Posterior vena cava (tissue), 2 donors: ENCODE results near the gene NHLRC4. TPM values are rescaled to one million over a fixed set of nuclear protein-coding genes. Genes with fewer than 3 reads are reported as not detected.

Source experiments
- DNase-seq: peaks from one replicate; pipeline ENCODE4 v3.0.0-alpha.2; 2020; ENCODE audit warnings: low spot score
- intact Hi-C, 2 donors: fragments of 100-400 bp; cut with DNase I; formaldehyde crosslinking; loops; one replicate each; pipeline versions ENCODE4 v1.14.1 to v1.14.2; 2022 to 2023
- total RNA-seq, 2 donors: library from RNA; stranded (reverse); fragmentation: NEBNext Ultra II Directional; extraction: Animal tissue kit (Norgen Biotek cat#: 25700); gene quantifications; one replicate each; pipeline ENCODE4 v1.2.1, GENCODE V29; 2021
- donor health status: DM: yes; HTN: yes; CAD: no.
- donor health status: DM: yes; HTN: yes; CAD: no.

NHLRC4 gene
- total RNA-seq, 2 donors from 2014 or later = 0.38 to 0.65 TPM

DNA sequence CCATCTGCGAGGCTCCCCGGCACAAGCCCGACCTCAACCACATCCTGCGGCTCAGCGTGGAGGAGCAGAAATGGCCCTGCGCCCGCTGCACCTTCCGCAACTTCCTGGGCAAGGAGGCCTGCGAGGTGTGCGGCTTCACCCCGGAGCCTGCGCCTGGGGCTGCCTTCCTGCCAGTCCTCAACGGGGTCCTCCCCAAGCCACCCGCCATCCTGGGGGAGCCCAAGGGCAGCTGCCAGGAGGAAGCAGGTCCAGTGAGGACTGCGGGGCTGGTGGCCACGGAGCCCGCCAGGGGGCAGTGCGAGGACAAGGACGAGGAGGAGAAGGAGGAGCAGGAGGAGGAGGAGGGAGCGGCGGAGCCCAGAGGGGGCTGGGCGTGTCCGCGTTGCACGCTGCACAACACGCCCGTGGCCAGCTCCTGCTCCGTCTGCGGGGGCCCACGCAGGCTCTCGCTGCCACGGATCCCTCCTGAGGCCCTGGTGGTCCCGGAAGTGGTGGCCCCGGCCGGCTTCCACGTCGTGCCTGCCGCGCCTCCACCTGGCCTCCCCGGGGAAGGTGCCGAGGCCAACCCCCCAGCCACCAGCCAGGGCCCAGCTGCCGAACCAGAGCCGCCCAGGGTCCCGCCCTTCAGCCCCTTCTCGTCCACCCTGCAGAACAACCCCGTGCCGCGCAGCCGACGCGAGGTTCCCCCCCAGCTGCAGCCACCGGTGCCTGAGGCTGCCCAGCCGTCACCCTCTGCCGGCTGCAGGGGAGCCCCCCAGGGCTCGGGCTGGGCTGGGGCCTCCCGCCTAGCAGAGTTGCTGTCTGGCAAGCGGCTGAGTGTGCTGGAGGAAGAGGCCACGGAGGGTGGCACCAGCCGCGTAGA is 19.7 kb upstream of the NHLRC4 start:
- DNase-seq = peak; percentile 92
- intact Hi-C loops = no loop called here

DNA sequence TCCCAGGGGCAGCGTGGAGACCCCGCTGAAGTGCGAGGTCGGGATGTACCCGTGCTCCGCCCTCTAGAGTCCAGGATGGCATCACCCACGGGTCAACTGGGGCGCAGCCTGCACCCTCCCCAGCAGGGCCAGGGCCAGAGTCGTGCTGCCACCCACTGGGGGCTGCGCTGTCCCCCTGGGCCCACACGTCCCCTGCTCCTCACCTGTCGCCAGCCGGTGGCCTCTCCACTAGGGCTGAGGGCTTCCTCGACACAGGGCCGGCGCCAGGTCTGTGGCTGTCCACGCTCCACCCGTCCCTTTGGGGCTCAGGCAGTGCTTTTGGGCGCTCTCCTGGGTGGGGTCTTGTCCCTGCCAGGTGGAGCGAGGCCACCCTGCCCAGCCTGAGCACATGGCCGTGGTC is 18.2 kb upstream of the NHLRC4 start:
- no peak for DNase-seq
- intact Hi-C loops = no loop called here

DNA sequence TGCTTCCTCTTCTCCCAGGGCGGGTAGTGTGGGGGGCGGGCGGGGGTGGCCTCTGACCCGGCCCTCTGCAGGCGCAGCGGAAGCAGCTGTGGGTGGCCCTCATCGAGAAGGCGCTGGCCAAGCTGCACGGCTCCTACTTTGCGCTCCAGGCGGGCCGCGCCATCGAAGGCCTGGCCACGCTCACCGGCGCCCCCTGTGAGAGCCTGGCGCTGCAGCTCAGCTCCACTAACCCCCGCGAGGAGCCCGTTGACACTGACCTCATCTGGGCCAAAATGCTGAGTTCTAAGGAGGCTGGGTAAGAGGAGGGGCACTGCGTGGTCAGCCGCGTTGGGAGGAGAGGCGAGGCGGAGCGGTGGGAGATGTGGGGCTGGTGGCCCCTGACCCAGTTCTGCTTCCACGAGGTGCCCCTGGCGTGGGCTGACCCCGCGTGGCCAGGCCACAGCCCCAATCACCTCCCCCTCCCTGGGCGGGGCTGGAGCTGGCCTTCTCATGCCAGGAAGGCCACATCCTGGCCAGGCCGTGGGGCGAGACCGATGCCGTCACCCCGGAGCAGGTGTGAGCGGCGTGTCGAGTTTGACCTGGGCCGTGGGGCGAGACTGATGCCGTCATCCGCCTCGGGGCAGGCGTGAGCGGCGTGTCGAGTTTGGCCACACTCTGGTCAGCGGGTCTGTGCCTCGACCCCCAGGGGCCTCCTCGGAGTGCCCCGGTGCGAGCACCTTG is 17.1 kb upstream of the NHLRC4 start:
- intact Hi-C loops = no loop called here

GRCh38 chr16:551210-551609 is 15.6 kb upstream of the NHLRC4 start:
- no peak for DNase-seq
- intact Hi-C loops = no loop called here

More for the DNA sequence above, 17.1 kb upstream of the NHLRC4 start:
- DNase-seq = no peak

- no peak for DNase-seq
- intact Hi-C loops = no loop called here
Observed at GRCh38 chr16:552171-552570, 14.6 kb upstream of the NHLRC4 start.

GRCh38 chr16:553601-554296 is 13.1 kb upstream of the NHLRC4 start:
- intact Hi-C loops = no loop called here
- no peak for DNase-seq

- intact Hi-C loops = no loop called here
- no peak for DNase-seq
Observed at GRCh38 chr16:554297-554621, 12.5 kb upstream of the NHLRC4 start.

DNA sequence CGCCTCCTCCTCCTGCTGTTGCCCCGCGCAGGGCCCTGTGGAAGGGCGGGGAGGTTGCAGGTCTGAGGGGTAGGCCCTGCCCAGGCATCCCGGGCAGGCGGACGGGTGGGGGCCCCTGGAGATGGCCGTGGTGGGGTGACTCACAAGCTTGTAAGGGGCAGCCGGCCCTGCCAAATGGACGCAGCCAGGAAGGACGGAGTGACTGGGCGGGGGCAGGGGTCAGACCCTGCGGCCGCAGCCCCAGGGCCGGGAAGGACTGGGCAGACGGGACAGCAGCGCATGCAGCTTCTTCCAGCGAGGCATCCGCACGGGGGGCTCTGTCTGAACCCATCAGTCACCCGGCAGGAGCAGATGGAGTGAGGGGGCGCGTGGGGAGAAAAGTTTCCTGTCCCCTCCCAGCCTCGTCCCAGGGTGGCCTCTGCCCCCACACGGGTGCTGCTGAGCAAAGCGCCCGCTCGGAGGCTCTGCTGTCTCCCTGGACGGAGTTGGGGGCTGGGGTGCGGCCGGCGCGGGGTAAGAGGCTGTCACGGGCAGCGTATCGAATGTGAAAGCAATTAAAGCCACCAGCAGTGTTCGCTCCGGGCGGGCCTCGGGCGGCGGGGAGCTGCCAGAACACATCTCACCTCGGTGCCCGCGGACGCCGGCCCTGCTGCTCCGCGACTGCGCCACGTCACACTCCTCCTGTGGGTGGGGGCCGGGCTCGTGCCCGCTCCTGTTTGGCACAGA is 12.0 kb upstream of the NHLRC4 start:
- no peak for DNase-seq
- intact Hi-C loops = loop anchor here in 1 of 2 donors (1.0 kb wide), 1 partner anchor 23 kb away; no protein-coding TSS in a partner anchor

GRCh38 chr16:555528-556473 is 11.0 kb upstream of the NHLRC4 start:
- DNase-seq = no peak
- intact Hi-C loops = loop anchor here in 1 of 2 donors (1.0 kb wide), 1 partner anchor 22 kb away; no protein-coding TSS in a partner anchor

GRCh38 chr16:556474-557173 is 10.2 kb upstream of the NHLRC4 start:
- no peak for DNase-seq
- intact Hi-C loops = no loop called here

DNA sequence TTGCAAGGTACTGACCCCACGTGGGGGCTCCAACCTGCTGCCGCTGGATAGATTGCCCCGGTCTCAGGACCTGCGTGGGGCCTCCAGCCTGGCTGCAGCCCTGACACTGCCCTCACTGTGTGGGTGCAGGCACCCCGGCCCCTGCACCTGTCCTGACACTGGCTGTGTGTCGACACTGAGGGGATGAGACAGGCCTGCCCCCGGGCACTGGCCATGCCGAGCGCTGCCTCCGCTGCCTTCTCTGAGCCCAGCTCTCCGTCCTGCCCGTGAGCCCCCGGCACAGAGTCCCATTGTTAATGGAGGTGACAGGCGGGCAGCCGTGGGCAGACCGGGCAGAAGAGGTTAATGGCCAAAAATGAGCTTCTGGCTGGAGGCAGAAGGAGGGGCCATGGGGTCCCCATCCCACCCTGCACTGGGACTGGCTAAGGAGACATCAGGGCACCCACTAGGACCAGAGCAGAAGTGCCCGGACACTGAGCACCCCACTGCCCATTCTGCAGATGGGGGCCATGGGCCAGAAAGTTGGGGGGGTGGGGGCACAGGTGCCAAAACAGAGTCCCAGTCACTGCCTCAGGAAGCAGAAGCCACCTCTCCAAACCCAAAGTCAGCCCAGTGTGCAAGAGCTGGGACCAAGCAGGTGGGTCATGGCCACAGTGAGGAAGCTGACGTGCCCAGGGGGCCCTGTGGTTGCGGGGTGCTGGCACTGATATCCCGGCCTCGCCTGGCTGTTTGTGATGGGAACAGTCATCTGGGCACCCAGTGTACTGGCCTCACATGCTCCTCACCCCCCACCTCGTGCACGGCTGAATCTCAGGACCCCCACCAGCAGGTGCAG is 9.1 kb upstream of the NHLRC4 start:
- no peak for DNase-seq
- intact Hi-C loops = no loop called here

- no peak for DNase-seq
- intact Hi-C loops = no loop called here
Observed at GRCh38 chr16:558298-559020, 8.3 kb upstream of the NHLRC4 start.

DNA sequence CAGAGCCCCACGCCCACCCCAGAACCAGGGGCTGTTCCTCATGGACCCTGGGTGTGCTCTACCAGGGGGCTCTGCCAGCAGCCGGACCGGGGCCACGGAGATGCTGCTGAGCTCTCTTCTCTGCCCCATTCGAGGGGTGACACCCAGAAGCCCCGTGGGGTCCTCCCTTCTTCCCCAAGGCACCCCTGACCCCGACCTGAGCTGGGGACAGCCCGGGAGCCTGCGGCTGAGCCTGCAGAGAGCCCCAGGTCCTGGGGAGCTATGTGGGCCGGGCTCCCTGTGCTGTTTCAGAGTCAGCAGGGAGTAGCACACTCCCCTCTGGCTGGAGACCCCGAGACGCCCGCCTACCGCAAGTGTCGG is 7.8 kb upstream of the NHLRC4 start:
- intact Hi-C loops = no loop called here
- no peak for DNase-seq

GRCh38 chr16:559411-560203 is 7.2 kb upstream of the NHLRC4 start:
- intact Hi-C loops = no loop called here
- no peak for DNase-seq

DNA sequence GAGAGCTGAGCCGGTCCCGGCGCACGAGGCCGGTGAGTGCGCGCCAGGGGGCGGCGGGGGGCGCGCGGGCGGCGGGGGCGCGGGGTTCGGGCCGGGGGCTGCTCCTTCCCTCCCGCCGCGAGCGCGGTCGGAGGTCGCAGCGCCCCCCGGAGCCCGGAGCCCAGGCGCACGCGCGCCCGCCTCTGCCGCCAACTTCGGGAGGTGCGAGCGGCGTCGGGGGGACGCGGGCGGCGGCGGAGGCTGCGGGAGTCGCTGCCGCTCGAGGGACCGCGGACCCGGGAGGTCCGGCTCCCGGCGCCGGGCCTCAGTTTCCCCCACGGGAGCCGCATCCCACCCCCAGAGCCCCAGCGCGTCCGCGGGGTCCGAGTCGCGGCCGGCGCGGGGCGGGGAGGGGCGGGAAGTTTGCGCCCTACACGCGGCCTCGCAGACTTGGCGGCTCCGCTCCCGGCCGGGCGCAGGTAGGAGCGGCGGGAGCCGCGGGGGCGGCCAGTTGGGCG is 6.6 kb upstream of the NHLRC4 start, which contains the start of gene PRR35:
PRR35 (plus strand) TSS at position 191 of the 497 bp plus-strand sequence. CDS start 2,901 bp downstream, outside the sequence.
- intact Hi-C loops = no loop called here
- DNase-seq = no peak
